ENCODE measurements around the gene CIT. TPM values are rescaled to one million over a fixed set of nuclear protein-coding genes. Genes with fewer than 3 reads are reported as not detected.

The CIT gene
- total and polyA plus RNA-seq, 4 donors = 0.31 to 24.7 (median 1.8) TPM

DNA sequence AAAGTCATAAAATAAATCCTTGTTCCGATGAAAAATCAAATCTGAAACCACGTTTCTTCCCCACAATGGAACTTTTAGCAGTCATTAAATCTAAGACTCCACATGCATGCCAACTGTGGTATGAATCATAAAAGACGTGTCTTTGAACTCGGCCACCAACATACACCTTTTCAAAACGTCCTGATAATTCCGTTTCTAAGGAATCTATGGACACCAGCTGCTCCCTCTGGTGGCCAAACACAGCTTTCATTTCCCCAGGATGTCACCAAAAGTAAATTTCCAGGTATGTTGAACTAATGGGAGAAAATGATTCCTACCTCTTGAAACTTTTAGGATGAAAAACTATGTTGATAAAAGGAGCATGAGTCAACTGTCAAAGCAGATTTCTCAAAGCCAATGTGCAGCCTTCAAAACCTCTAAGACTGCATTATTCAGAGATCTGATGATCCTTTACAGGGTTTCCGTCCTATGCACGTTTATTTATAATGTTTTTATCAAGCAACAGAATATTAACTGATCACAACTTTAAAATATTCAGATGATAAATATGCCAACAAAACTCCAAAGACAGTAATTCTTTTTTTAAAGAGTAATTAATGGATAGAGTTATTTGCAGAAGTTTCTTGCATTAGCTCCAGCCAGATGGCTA lies 96.2 kb downstream of the CIT start:
- no peak for DNase-seq (ENCODE audit: low spot score)
- Histone ChIP-seq H3K27ac (ENCODE audit: low read depth in 1 of 2, low read length in 2 of 2) (no peak overlapping the region), H3K9ac (ENCODE audit: low read depth in 1 of 2, low read length in 2 of 2) (peak overlapping the region; percentile 44 to 72), H3K9me3 (ENCODE audit: control insufficient read depth in 4 of 4, low read length in 3 of 4) (no peaks in the 10 kb centered on the region), H3K4me3 (ENCODE audit: low read depth in 1 of 3, low read length in 3 of 3) (peak overlapping the region in 1 of 3 donors; percentile 33), H3K27me3 (ENCODE audit: control insufficient read depth in 4 of 4, insufficient read depth in 4 of 4, low read length in 3 of 4) (no peaks in the 10 kb centered on the region), H3K4me1 (ENCODE audit: control insufficient read depth in 4 of 4, insufficient read depth in 4 of 4, low read length in 3 of 4) (peaks cover 0 to 3% (median under 1%) of the 10 kb centered on the region in 4 donors), H3K36me3 (ENCODE audit: control insufficient read depth in 4 of 4, insufficient read depth in 3 of 4, low read depth in 1 of 4, low read length in 3 of 4) (no peaks in the 10 kb centered on the region)
- TF ChIP-seq JUND (IDR thresholded peaks at IDR 0.05) = peak in 1 of 2 donors; percentile 26
- peak; percentile 14 to 23 for TF ChIP-seq RXRA (IDR thresholded peaks at IDR 0.05)
- TF ChIP-seq, protein P1, sequence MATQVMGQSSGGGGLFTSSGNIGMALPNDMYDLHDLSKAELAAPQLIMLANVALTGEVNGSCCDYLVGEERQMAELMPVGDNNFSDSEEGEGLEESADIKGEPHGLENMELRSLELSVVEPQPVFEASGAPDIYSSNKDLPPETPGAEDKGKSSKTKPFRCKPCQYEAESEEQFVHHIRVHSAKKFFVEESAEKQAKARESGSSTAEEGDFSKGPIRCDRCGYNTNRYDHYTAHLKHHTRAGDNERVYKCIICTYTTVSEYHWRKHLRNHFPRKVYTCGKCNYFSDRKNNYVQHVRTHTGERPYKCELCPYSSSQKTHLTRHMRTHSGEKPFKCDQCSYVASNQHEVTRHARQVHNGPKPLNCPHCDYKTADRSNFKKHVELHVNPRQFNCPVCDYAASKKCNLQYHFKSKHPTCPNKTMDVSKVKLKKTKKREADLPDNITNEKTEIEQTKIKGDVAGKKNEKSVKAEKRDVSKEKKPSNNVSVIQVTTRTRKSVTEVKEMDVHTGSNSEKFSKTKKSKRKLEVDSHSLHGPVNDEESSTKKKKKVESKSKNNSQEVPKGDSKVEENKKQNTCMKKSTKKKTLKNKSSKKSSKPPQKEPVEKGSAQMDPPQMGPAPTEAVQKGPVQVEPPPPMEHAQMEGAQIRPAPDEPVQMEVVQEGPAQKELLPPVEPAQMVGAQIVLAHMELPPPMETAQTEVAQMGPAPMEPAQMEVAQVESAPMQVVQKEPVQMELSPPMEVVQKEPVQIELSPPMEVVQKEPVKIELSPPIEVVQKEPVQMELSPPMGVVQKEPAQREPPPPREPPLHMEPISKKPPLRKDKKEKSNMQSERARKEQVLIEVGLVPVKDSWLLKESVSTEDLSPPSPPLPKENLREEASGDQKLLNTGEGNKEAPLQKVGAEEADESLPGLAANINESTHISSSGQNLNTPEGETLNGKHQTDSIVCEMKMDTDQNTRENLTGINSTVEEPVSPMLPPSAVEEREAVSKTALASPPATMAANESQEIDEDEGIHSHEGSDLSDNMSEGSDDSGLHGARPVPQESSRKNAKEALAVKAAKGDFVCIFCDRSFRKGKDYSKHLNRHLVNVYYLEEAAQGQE (IDR thresholded peaks at IDR 0.05) = no peak
- TF ChIP-seq SP1 (IDR thresholded peaks at IDR 0.05) = no peak
- no peak for TF ChIP-seq HNF4G (IDR thresholded peaks at IDR 0.05)
- TF ChIP-seq NR2F2 (IDR thresholded peaks at IDR 0.05) = no peak
- TF ChIP-seq RAD21 (IDR thresholded peaks at IDR 0.05) = peak; percentile 86 to 94
- no peak for TF ChIP-seq ATF3 (IDR thresholded peaks at IDR 0.05)
- TF ChIP-seq FOXA1 (IDR thresholded peaks at IDR 0.05) = no peak
- TF ChIP-seq YY1 (IDR thresholded peaks at IDR 0.05) = peak; percentile 12
- TF ChIP-seq, protein P2, sequence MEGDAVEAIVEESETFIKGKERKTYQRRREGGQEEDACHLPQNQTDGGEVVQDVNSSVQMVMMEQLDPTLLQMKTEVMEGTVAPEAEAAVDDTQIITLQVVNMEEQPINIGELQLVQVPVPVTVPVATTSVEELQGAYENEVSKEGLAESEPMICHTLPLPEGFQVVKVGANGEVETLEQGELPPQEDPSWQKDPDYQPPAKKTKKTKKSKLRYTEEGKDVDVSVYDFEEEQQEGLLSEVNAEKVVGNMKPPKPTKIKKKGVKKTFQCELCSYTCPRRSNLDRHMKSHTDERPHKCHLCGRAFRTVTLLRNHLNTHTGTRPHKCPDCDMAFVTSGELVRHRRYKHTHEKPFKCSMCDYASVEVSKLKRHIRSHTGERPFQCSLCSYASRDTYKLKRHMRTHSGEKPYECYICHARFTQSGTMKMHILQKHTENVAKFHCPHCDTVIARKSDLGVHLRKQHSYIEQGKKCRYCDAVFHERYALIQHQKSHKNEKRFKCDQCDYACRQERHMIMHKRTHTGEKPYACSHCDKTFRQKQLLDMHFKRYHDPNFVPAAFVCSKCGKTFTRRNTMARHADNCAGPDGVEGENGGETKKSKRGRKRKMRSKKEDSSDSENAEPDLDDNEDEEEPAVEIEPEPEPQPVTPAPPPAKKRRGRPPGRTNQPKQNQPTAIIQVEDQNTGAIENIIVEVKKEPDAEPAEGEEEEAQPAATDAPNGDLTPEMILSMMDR (IDR thresholded peaks at IDR 0.05; ENCODE audit: low read depth, low read length, missing input control) = peak; percentile 85
- peak in 1 of 2 donors; percentile 11 for TF ChIP-seq GABPA (IDR thresholded peaks at IDR 0.05 in 1 of 2, conservative IDR thresholded peaks at IDR 0.05 in 1 of 2)
- TF ChIP-seq FOXA2 (IDR thresholded peaks at IDR 0.05) = no peak
- no peak for TF ChIP-seq TAF1 (conservative IDR thresholded peaks at IDR 0.05)
- TF ChIP-seq HNF4A (conservative IDR thresholded peaks at IDR 0.05) = no peak
- TF ChIP-seq ZBTB33 (IDR thresholded peaks at IDR 0.05) = no peak
- no peak for TF ChIP-seq EGR1 (IDR thresholded peaks at IDR 0.05; ENCODE audit: low read depth in 2 of 2)
- no peak for TF ChIP-seq MAX (IDR thresholded peaks at IDR 0.05)
- WGBS = 31% methylated on average over 8 of the region's 8 CpGs
